ENCODE data around the gene RAB10. TPM values are rescaled to one million over a fixed set of nuclear protein-coding genes. Genes with fewer than 3 reads are reported as not detected.

Gene RAB10
- total and polyA plus RNA-seq, 2 experiments from 2014 or later: 100 to 122 TPM

DNA sequence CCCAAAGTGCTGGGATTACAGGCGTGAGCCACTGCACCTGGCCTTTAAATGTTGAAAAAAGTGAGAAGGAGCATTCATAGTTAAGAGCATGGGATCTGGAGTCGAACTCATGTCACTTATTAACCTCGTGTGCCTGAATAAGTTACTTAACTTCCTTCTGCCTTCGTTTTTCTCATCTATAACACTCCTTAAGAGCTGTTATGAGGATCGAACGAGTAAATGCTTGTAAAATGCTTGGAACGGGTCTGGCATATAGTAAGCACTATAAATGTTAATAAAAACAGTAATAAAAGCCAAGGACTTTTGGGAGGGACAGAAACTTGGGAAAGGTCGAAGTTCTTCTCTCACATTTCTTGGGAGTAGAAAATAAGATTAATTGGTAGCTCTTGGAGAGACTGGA is 40.8 kb downstream of the RAB10 start:
- TF ChIP-seq EZH2 (IDR thresholded peaks at IDR 0.05; ENCODE audit: borderline replicate concordance) (no peak), EZH2phosphoT487 (IDR thresholded peaks at IDR 0.05; ENCODE audit: low read depth, severe bottlenecking, unreplicated experiment) (no peak)
- TF ChIP-seq, protein P1, sequence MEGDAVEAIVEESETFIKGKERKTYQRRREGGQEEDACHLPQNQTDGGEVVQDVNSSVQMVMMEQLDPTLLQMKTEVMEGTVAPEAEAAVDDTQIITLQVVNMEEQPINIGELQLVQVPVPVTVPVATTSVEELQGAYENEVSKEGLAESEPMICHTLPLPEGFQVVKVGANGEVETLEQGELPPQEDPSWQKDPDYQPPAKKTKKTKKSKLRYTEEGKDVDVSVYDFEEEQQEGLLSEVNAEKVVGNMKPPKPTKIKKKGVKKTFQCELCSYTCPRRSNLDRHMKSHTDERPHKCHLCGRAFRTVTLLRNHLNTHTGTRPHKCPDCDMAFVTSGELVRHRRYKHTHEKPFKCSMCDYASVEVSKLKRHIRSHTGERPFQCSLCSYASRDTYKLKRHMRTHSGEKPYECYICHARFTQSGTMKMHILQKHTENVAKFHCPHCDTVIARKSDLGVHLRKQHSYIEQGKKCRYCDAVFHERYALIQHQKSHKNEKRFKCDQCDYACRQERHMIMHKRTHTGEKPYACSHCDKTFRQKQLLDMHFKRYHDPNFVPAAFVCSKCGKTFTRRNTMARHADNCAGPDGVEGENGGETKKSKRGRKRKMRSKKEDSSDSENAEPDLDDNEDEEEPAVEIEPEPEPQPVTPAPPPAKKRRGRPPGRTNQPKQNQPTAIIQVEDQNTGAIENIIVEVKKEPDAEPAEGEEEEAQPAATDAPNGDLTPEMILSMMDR (IDR thresholded peaks at IDR 0.05; ENCODE audit: poor library complexity): no peak
- no peaks in the 10 kb centered on the region for H3K36me3 ChIP-seq (replicated peaks; ENCODE audit: insufficient read depth, low read depth)
- H3K79me2 ChIP-seq: peaks cover 100% of the 10 kb centered on the region
- peak overlapping the region; percentile 28 for H3K4me2 ChIP-seq
- H2AFZ ChIP-seq: no peak overlapping the region
- no peak for DNase-seq (ENCODE audit: low spot score)
- H3K27me3 ChIP-seq: no peaks in the 10 kb centered on the region
- no peaks in the 10 kb centered on the region for H3K9me2 ChIP-seq (replicated peaks; ENCODE audit: insufficient read depth)
- peaks cover 22% of the 10 kb centered on the region for H3K4me1 ChIP-seq (ENCODE audit: insufficient read depth)
- no peaks in the 10 kb centered on the region for H3K9me3 ChIP-seq (ENCODE audit: low read depth)
- peak overlapping the region; percentile 23 for H3K27ac ChIP-seq
- H3K4me3 ChIP-seq: no peak overlapping the region
- H4K20me1 ChIP-seq (ENCODE audit: insufficient read depth, poor library complexity, severe bottlenecking): peaks cover 83% of the 10 kb centered on the region
- 40% methylated on average over 8 of the region's 8 CpGs for WGBS (ENCODE audit: low lambda C conversion rate, missing lambda C conversion rate)

DNA sequence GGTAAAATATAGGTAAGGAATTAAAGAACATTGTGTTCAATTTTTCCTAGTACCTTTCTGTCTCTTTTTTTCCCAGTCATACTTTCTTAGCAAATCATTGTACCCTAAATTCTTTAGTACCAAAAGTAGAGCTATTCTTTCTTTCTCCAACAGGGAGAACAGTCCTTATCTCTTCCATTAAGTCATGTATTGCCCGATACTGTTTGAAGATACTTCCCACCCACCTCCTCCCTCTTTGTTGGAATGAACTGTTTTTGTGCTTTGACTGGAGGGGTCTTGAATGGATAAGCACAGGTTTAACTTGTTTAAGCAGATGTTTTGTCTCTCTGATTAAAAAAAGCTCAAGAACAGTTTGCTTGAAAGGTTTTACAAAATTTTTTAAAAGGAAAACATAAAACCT is 41.3 kb downstream of the RAB10 start:
- peaks cover 78% of the 10 kb centered on the region for H4K20me1 ChIP-seq (ENCODE audit: insufficient read depth, poor library complexity, severe bottlenecking)
- peaks cover 22% of the 10 kb centered on the region for H3K4me1 ChIP-seq (ENCODE audit: insufficient read depth)
- H2AFZ ChIP-seq: no peak overlapping the region
- no peak overlapping the region for H3K4me3 ChIP-seq
- peak overlapping the region; percentile 28 for H3K4me2 ChIP-seq
- no peak for DNase-seq (ENCODE audit: low spot score)
- no peaks in the 10 kb centered on the region for H3K36me3 ChIP-seq (replicated peaks; ENCODE audit: insufficient read depth, low read depth)
- TF ChIP-seq, protein P1 (IDR thresholded peaks at IDR 0.05; ENCODE audit: poor library complexity): no peak
- TF ChIP-seq EZH2 (IDR thresholded peaks at IDR 0.05; ENCODE audit: borderline replicate concordance) (no peak), EZH2phosphoT487 (IDR thresholded peaks at IDR 0.05; ENCODE audit: low read depth, severe bottlenecking, unreplicated experiment) (no peak)
- H3K27ac ChIP-seq: peak overlapping the region; percentile 23
- 19% methylated on average over 1 of the region's 1 CpG for WGBS (ENCODE audit: low lambda C conversion rate, missing lambda C conversion rate)
- peaks cover 100% of the 10 kb centered on the region for H3K79me2 ChIP-seq
- H3K27me3 ChIP-seq: no peaks in the 10 kb centered on the region
- H3K9me2 ChIP-seq (replicated peaks; ENCODE audit: insufficient read depth): no peaks in the 10 kb centered on the region
- H3K9me3 ChIP-seq (ENCODE audit: low read depth): no peaks in the 10 kb centered on the region

DNA sequence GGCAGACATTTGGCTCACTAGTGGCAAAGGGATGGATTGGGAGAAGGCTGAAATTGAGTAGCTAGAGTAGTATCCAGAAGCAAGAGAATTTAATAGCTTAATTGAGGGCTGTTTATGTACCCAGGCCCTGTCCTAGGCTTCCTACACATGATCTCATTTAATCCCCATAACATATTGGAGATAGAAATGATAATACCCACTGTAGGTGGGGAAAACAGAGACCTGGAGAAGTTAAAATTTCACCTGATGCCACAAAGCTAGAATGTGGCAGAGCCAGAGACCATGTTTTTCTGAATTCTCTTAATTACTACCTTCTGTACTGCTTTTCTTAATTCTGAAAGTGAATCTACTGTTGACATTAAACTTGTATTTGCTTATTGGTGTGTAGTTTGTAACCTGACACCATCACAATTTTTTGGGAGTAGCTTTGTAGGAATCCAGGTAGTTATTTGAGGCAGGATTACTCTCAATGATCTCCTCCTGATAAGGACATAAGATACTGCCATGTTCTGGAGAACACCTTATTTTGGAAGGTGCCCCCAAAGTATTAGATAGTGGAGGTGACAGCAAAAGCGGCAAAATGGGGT is 42.2 kb downstream of the RAB10 start:
- no peak overlapping the region for H3K4me2 ChIP-seq
- no peaks in the 10 kb centered on the region for H3K27me3 ChIP-seq
- H3K9me2 ChIP-seq (replicated peaks; ENCODE audit: insufficient read depth): no peaks in the 10 kb centered on the region
- no peaks in the 10 kb centered on the region for H3K36me3 ChIP-seq (replicated peaks; ENCODE audit: insufficient read depth, low read depth)
- DNase-seq (ENCODE audit: low spot score): no peak
- H3K79me2 ChIP-seq: peaks cover 100% of the 10 kb centered on the region
- no peaks in the 10 kb centered on the region for H3K9me3 ChIP-seq (ENCODE audit: low read depth)
- no peak overlapping the region for H3K27ac ChIP-seq
- peaks cover 69% of the 10 kb centered on the region for H4K20me1 ChIP-seq (ENCODE audit: insufficient read depth, poor library complexity, severe bottlenecking)
- 94% methylated on average over 1 of the region's 1 CpG for WGBS (ENCODE audit: low lambda C conversion rate, missing lambda C conversion rate)
- H3K4me3 ChIP-seq: no peak overlapping the region
- no peak overlapping the region for H2AFZ ChIP-seq
- H3K4me1 ChIP-seq (ENCODE audit: insufficient read depth): peaks cover 22% of the 10 kb centered on the region
- TF ChIP-seq, protein P1 (IDR thresholded peaks at IDR 0.05; ENCODE audit: poor library complexity): no peak
- TF ChIP-seq EZH2phosphoT487 (IDR thresholded peaks at IDR 0.05; ENCODE audit: low read depth, severe bottlenecking, unreplicated experiment) (no peak), EZH2 (IDR thresholded peaks at IDR 0.05; ENCODE audit: borderline replicate concordance) (no peak)

All from hepatocyte (in vitro differentiated cells).